ENCODE measurements around the gene KLHL10. TPM values are rescaled to one million over a fixed set of nuclear protein-coding genes. Genes with fewer than 3 reads are reported as not detected.

Gene KLHL10
- total and polyA plus RNA-seq, 2 of the 13 experiments (the other 11 are each of a cell fraction or from before 2014, with no cell fraction given), result 0.04 to 0.08 TPM

GRCh38 chr17:41812381-41813151 is 25.1 kb upstream of the KLHL10 start, which contains the start of gene FKBP10 (continued):
- no peak for TF ChIP-seq ELK4 (CRISPR knock-in tag; IDR thresholded peaks at IDR 0.05; ENCODE audit: borderline replicate concordance)
- TF ChIP-seq BCLAF1 (IDR thresholded peaks at IDR 0.05), result no peak
- no peak for TF ChIP-seq ZNF713 (CRISPR knock-in tag; IDR thresholded peaks at IDR 0.05)
- no peak for TF ChIP-seq E2F1 (CRISPR knock-in tag; IDR thresholded peaks at IDR 0.05)
- 0 out of 2 replicates have a peak, but pooled peaks have one; percentile 1 for TF ChIP-seq EEA1 (CRISPR knock-in tag; IDR thresholded peaks at IDR 0.05; ENCODE audit: borderline replicate concordance)
- peak; percentile 9 for TF ChIP-seq ZNF407 (CRISPR knock-in tag; IDR thresholded peaks at IDR 0.05; ENCODE audit: not compliant biosample characterization)
- no peak for TF ChIP-seq ZNF343 (CRISPR knock-in tag; IDR thresholded peaks at IDR 0.05)
- no peak for TF ChIP-seq ZNF782 (CRISPR knock-in tag; IDR thresholded peaks at IDR 0.05; ENCODE audit: borderline replicate concordance)
- TF ChIP-seq ARID4A (CRISPR knock-in tag; IDR thresholded peaks at IDR 0.05; ENCODE audit: borderline replicate concordance), result peak; percentile 64
